Left ventricle myocardium inferior (tissue), 1 donor: ENCODE measurements around the gene PAQR8. TPM values are rescaled to one million over a fixed set of nuclear protein-coding genes. Genes with fewer than 3 reads are reported as not detected.

ENCODE experiments used
- DNase-seq: peaks from one replicate; pipeline ENCODE4 v3.0.0-alpha.2; 2020
- H3K27ac ChIP-seq: fragments of 200-600 bp; replicated peaks from 2 replicates; pipeline ENCODE4 v1.8.0; 2021
- H3K27me3 ChIP-seq: fragments of 200-600 bp; 2 replicates; pipeline ENCODE4 v1.8.0; 2021; ENCODE audit warnings: low read depth
- H3K36me3 ChIP-seq: fragments of 200-600 bp; 2 replicates; pipeline ENCODE4 v1.8.0; 2021
- H3K4me1 ChIP-seq: fragments of 200-600 bp; 2 replicates; pipeline ENCODE4 v1.8.0; 2021
- H3K4me3 ChIP-seq: fragments of 200-600 bp; 2 replicates; pipeline ENCODE4 v1.8.0; 2021; ENCODE audit warnings: mild to moderate bottlenecking, moderate library complexity
- H3K9me3 ChIP-seq: fragments of 200-600 bp; replicated peaks from 2 replicates; pipeline ENCODE4 v1.8.0; 2021
- CTCF ChIP-seq: fragments of 200-600 bp; IDR thresholded peaks from 2 replicates; pipeline ENCODE4 v1.8.0; 2021; ENCODE audit warnings: antibody characterized with exemption, mild to moderate bottlenecking, borderline replicate concordance
- intact Hi-C: fragments of 100-400 bp; cut with micrococcal nuclease; formaldehyde crosslinking; loops from one replicate; pipeline ENCODE4 v1.11.0; 2022
- total RNA-seq: library from RNA; stranded (reverse); fragmentation: NEBNext Ultra II Directional; extraction: Animal tissue kit (Norgen Biotek cat#: 25700); gene quantifications from one replicate; pipeline ENCODE4 v1.2.1, GENCODE V29; 2021
- donor health status: DM: no; HTN: yes; CAD: no; lungs with severe emphysema.

Gene PAQR8
- total RNA-seq, 1 donor from 2014 or later = 2.0 TPM

GRCh38 chr6:52324189-52324588, 37.8 kb upstream of the PAQR8 start:
- intact Hi-C loops = no loop called here
- no peaks in the 10 kb centered on the region for H3K9me3 ChIP-seq
- no peaks in the 10 kb centered on the region for H3K27me3 ChIP-seq
- H3K36me3 ChIP-seq = no peaks in the 10 kb centered on the region
- H3K4me3 ChIP-seq = no peak overlapping the region
- TF ChIP-seq CTCF = no peak
- H3K4me1 ChIP-seq = no peaks in the 10 kb centered on the region
- no peak for DNase-seq
- no peak overlapping the region for H3K27ac ChIP-seq

GRCh38 chr6:52325695-52326471, 36.1 kb upstream of the PAQR8 start:
- Histone ChIP-seq H3K9me3 (no peaks in the 10 kb centered on the region), H3K36me3 (no peaks in the 10 kb centered on the region), H3K4me1 (no peaks in the 10 kb centered on the region), H3K4me3 (no peak overlapping the region), H3K27ac (no peak overlapping the region), H3K27me3 (no peaks in the 10 kb centered on the region)
- no peak for DNase-seq
- TF ChIP-seq CTCF = no peak
- intact Hi-C loops = no loop called here

GRCh38 chr6:52326540-52327364, 35.2 kb upstream of the PAQR8 start:
- no peak for TF ChIP-seq CTCF
- H3K36me3 ChIP-seq = no peaks in the 10 kb centered on the region
- H3K27ac ChIP-seq = no peak overlapping the region
- H3K4me1 ChIP-seq = no peaks in the 10 kb centered on the region
- intact Hi-C loops = no loop called here
- H3K27me3 ChIP-seq = no peaks in the 10 kb centered on the region
- no peak overlapping the region for H3K4me3 ChIP-seq
- no peaks in the 10 kb centered on the region for H3K9me3 ChIP-seq
- DNase-seq = no peak

GRCh38 chr6:52328303-52328662, 33.7 kb upstream of the PAQR8 start:
- intact Hi-C loops = no loop called here
- no peaks in the 10 kb centered on the region for H3K4me1 ChIP-seq

GRCh38 chr6:52328729-52329128, 33.2 kb upstream of the PAQR8 start:
- Histone ChIP-seq H3K36me3 (no peaks in the 10 kb centered on the region), H3K4me1 (no peaks in the 10 kb centered on the region), H3K27ac (no peak overlapping the region), H3K27me3 (no peaks in the 10 kb centered on the region), H3K4me3 (no peak overlapping the region), H3K9me3 (no peaks in the 10 kb centered on the region)
- TF ChIP-seq CTCF = no peak
- intact Hi-C loops = no loop called here
- DNase-seq = no peak

More at GRCh38 chr6:52328303-52328662, 33.7 kb upstream of the PAQR8 start:
- no peaks in the 10 kb centered on the region for H3K27me3 ChIP-seq
- no peak overlapping the region for H3K4me3 ChIP-seq
- H3K9me3 ChIP-seq = no peaks in the 10 kb centered on the region
- DNase-seq = no peak
- H3K36me3 ChIP-seq = no peaks in the 10 kb centered on the region
- H3K27ac ChIP-seq = no peak overlapping the region
- no peak for TF ChIP-seq CTCF
